ENCODE results near the gene LRRC8E.
"Not testable (repeated sequence)": the region's sequence is repeated elsewhere in the genome, so short reads cannot be mapped to it uniquely, and the experiment has no call there.

LRRC8E gene

GRCh38 chr19:7888826-7889217 is 512 bp downstream of the LRRC8E start:
- no peak for DNase-seq

- not testable (repeated sequence) for DNase-seq
These were observed 5.2 kb downstream of the LRRC8E start for GRCh38 chr19:7893362-7894101.

GRCh38 chr19:7894612-7895309 is 6.5 kb downstream of the LRRC8E start:
- no peak for DNase-seq

- DNase-seq = no peak
These were observed 7.3 kb downstream of the LRRC8E start for GRCh38 chr19:7895565-7895964.

GRCh38 chr19:7897292-7897691 is 9.0 kb downstream of the LRRC8E start:
- DNase-seq = no peak

- DNase-seq = no peak
These were observed 10.7 kb downstream of the LRRC8E start for GRCh38 chr19:7898967-7899366.

- no peak for DNase-seq
These were observed 11.6 kb downstream of the LRRC8E start for GRCh38 chr19:7899751-7900378.

GRCh38 chr19:7900401-7900870 is 12.1 kb downstream of the LRRC8E start:
- DNase-seq = no peak

GRCh38 chr19:7900931-7901330 is 12.6 kb downstream of the LRRC8E start:
- DNase-seq = no peak

GRCh38 chr19:7901337-7901736 is 13.0 kb downstream of the LRRC8E start:
- no peak for DNase-seq

- DNase-seq = no peak
These were observed 14.5 kb downstream of the LRRC8E start for GRCh38 chr19:7902796-7903243.

- DNase-seq = peak; percentile 100
These were observed 15.1 kb downstream of the LRRC8E start, which contains the start of gene MAP2K7 for GRCh38 chr19:7903244-7904073. TSS of gene MAP2K7 (plus strand) at chr19:7903877. CDS start at chr19:7903945, 68 bp downstream.

- DNase-seq = peak; percentile 63
These were observed 16.0 kb downstream of the LRRC8E start for GRCh38 chr19:7904074-7905020.

- DNase-seq = no peak
These were observed 17.0 kb downstream of the LRRC8E start for GRCh38 chr19:7905268-7905667.

GRCh38 chr19:7905859-7906258 is 17.5 kb downstream of the LRRC8E start:
- DNase-seq = no peak

- DNase-seq = no peak
These were observed 18.8 kb downstream of the LRRC8E start for GRCh38 chr19:7907122-7907521.

- DNase-seq = no peak
These were observed 19.2 kb downstream of the LRRC8E start for GRCh38 chr19:7907544-7907943.

GRCh38 chr19:7908078-7908699 is 19.9 kb downstream of the LRRC8E start:
- DNase-seq = no peak

- no peak for DNase-seq
These were observed 20.6 kb downstream of the LRRC8E start for GRCh38 chr19:7908742-7909461.

- no peak for DNase-seq
These were observed 21.3 kb downstream of the LRRC8E start for GRCh38 chr19:7909471-7910067.
